Endometrial microvascular endothelial cells (primary cell): ENCODE measurements around the gene TMEM237. TPM values are rescaled to one million over a fixed set of nuclear protein-coding genes. Genes with fewer than 3 reads are reported as not detected.

ENCODE experiments used
- in situ Hi-C: cut with HindIII; loops from 2 replicates; pipeline ENCODE4 v1.10.0; 2017; ENCODE audit warnings: low sequenced_read_pairs, low pct_unique_long_range_greater_than_20kb; ENCODE audit errors: inconsistent ontology term
- total RNA-seq: library from RNA; depleted of rRNA; stranded (reverse); fragments of >200 nt; gene quantifications from one replicate; pipeline ENCODE4 v1.2.3, GENCODE V29; 2015; ENCODE audit errors: inconsistent ontology term

The TMEM237 gene
- total RNA-seq, 1 donor from 2014 or later: 49.7 TPM

DNA sequence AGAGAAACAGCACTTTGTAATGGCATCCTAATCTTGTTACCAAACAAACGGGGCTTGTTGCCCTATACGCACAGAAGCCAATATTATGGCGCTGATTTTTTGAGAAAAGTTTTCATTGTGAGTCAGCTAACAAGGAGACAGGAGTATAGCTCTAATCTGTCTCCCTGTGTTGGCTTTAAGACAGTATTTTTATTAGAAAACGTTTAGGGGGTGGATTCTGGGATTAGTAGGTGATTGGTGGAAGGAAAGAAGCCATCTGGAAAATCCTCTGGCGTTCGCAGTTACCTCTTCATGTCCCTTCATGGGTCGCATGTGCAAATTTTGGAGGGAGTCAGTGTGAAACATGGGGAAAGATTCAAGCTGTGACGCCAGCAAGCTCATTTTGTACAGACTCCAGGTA is 698 bp upstream of the TMEM237 start:
- in situ Hi-C loops: no loop called here

GRCh38 chr2:201642579-201643215 is 606 bp downstream of the TMEM237 start:
- in situ Hi-C loops: no loop called here

GRCh38 chr2:201642086-201642578 is 1.2 kb downstream of the TMEM237 start:
- in situ Hi-C loops: no loop called here

DNA sequence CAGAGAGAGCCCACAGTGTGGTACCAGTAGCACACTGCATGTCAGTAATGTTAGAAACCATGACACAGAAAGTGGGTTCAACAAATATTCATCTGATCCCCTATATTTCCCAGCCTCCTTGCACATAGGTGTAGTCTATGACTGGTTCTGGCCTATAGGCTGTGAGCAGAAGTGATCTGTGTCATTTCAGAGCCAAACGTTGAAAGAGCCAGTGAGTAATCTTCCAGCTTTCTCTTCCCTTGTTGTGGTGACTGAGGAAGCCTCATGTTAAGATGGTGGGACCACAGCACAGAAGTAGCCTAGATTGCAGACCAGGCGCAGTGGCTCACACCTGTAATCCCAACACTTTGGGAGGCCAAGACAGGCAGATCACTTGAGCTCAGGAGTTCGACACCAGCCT is 4.1 kb downstream of the TMEM237 start:
- in situ Hi-C loops: no loop called here

- in situ Hi-C loops: no loop called here
These were observed 5.0 kb downstream of the TMEM237 start for GRCh38 chr2:201638326-201638725.

- in situ Hi-C loops: no loop called here
These were observed 9.5 kb downstream of the TMEM237 start for GRCh38 chr2:201633661-201634249.

- in situ Hi-C loops: no loop called here
These were observed 12.3 kb downstream of the TMEM237 start for GRCh38 chr2:201631041-201631440.

DNA sequence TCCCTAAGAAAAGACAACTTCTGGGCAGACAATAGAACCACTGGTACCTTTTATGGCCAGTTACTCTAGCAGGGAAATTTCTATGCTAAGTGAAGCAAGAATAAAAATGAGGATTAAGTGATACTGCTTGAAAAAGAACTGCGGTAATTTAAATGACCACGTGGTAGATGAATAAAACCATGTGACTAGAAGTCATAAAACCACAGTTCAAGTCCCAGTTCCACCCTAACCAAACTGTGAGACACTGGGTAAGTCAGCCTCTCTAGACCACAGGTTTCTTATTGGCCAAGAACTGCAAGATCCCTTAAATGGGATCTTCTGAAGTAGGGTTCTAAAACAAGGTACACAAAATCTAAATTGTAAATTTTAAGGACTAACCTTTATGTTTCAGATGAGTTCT is 12.7 kb downstream of the TMEM237 start:
- in situ Hi-C loops: no loop called here

GRCh38 chr2:201628545-201628944 is 14.8 kb downstream of the TMEM237 start:
- in situ Hi-C loops: no loop called here

DNA sequence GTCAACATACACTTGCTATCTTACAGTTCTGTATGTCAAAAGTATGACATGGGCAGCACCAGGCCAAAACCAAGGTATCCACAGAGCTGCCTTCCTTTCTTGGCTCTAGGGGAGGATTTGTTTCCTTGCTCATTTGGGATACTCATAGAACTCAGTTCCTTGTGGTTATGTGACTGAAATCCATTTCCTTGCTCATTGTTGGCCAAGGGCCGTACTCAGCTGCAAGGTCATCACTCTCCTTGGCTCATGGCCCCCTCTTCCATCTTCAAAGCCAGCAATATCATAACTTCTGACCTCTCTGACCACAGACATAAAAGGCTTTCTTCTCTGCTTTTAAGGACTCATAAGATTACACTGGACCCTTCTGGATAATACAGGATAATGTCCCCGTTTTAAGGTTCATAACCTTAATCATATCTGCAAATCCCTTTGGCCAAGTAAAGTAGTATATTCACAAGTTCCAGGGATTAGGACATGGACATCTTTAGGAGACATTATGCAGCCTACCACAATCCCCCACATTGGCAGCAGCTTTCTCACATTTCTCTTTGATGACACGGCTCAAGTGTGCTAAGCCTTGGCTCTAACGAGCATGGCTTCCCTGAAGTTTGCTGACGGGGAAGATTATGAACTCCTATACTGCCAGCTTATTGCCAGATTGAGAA is 20.9 kb downstream of the TMEM237 start:
- in situ Hi-C loops: no loop called here

- in situ Hi-C loops: no loop called here
These were observed 21.9 kb downstream of the TMEM237 start for GRCh38 chr2:201621293-201621999.

DNA sequence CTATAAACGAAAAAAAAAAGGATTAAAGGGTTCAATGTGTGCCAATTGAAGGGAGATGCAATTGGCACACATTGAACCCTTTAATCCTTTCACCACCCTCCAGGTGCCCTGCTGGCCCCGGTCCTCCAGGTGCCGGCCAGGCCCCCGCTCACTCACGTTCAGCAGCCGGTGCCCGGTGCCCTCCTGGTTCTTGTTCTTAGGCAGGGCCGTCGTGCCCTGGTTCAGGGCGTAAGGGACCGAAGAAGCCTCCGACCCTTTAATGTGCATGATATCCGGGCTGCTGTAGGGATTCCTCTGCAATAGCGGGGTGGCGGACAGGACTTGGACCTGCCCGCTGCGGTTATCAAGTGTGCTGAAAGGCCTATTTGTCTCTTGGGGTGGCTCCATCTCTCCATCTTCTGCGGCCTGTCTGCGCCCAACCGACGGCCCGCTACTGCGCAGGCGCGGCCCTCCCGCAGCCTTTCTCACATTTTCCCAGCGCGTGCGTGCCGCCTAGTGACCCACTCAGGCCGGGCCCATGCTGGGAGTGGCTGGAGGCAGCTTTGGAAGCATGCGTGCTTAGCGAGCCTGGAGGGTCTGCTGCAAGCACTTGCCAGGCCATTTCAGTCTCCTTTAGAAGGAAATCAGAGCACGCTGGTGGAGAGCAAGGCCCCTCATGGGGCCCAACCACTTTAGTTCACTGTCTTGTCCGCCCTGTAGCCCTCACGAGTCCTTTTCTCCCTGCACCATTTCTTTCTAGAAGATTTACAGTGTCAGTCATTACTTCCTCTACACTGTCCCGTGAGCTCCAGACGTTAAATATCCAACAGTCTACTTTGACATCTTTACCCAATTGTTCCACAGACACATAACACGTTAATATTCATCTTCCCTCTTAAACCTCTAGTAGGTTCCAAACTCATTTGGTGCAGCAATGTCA is 24.3 kb downstream of the TMEM237 start:
- in situ Hi-C loops: no loop called here

GRCh38 chr2:201608021-201608420 is 35.3 kb downstream of the TMEM237 start:
- in situ Hi-C loops: no loop called here

GRCh38 chr2:201607568-201607967 is 35.7 kb downstream of the TMEM237 start:
- in situ Hi-C loops: no loop called here

- in situ Hi-C loops: no loop called here
These were observed 42.4 kb downstream of the TMEM237 start for GRCh38 chr2:201600906-201601305.

DNA sequence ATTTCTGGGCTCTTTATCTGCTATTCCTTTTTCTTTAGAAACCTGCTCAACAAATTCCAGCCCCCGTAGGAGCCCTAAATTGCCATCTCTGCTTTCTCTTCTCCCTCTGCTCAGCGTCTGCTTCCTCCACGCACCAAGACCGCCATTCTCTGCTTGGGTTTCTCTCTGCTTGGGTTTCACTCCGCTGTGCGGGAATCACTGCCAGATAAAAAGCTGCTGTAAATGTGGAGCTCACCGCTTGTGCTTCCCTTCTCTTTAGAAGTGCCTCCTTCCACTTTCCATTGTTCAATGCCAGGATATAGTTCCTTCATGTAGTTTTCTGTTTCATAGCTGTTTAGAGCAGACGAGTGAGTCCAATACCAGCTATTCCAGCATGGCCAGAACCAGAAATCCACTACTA is 45.9 kb downstream of the TMEM237 start:
- in situ Hi-C loops: no loop called here

DNA sequence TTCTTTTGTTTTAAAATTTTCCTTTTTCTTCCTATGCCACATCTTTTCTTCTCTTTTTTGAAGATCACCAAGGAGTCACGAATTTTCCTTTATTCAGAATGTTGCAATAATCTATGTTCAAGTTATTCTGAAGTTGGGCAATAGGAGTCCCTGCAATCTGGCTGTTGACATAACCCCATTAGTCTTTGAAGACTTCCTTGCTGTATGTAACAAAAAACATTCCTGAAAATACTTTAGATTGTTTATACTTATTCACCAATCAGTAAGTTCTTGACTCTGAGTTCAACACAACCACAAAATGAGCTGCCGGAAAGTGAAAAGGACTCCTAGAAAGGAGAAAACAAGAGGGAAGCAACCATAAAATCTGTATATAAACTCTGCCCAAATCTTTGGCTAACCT is 62.8 kb downstream of the TMEM237 start:
- in situ Hi-C loops: no loop called here

DNA sequence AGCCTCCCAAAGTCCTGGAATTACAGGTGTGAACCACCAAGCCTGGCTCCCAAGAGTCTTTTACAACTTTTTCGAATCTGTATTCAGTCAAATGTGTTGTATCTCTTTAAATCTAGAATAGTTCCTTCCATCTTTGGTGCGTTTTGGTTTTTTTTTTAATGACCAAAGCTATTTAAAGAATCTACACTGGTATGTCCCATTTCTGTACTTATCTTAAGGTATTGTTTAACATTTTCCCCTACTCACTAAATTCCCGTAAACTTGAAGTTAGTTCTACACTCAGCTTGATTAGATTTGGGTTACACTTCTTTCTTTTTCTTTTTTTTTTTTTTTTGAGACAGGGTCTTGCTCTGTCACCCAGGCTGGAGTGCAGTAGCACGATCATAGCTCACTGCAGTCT is 63.8 kb downstream of the TMEM237 start:
- in situ Hi-C loops: no loop called here

DNA sequence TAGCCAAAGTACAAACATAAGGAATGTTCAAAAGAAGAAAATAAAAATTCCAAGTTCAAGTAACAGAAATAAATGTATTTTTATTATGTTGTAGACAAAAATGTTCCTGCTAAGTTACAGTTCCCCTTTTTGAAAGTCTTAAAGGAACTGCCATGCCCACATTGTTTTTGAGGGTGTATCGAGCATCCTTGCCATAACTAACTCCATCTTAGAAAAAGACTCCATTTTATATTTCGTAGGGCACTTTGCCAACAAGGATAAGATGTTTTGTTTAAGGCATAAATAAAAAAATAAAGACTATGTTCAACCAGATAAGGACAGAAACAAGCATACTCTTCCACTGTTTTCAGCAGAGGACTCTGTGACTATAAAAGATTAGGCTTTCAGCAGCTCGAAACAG is 67.3 kb downstream of the TMEM237 start:
- in situ Hi-C loops: no loop called here
